ENCODE measurements around the gene MPP3. TPM values are rescaled to one million over a fixed set of nuclear protein-coding genes. Genes with fewer than 3 reads are reported as not detected.

MPP3 gene
- total RNA-seq, 3 donors from 2014 or later (not counting 1 experiment from before 2014, with no cell fraction given): not detected

GRCh38 chr17:43880420-43880991 is 47.6 kb upstream of the MPP3 start:
- 79% methylated on average over 20 of the region's 20 CpGs for WGBS (ENCODE audit: insufficient coverage)
- Mint-ChIP-seq H3K27me3 (ENCODE audit: low read depth in 2 of 2) (peaks cover 7 to 15% of the 10 kb centered on the region in 2 donors), H3K27ac (no peak overlapping the region), H3K4me1 (peaks cover 0 to 5% of the 10 kb centered on the region in 2 donors), H3K9me3 (no peaks in the 10 kb centered on the region), H3K4me3 (no peak overlapping the region), H3K36me3 (no peaks in the 10 kb centered on the region)
- H3K36me3 ChIP-seq (ENCODE audit: control insufficient read depth, insufficient read depth, low read length): no peaks in the 10 kb centered on the region
- DNase-seq: peak; percentile 23 to 67
- peak in 2 of 3 donors; percentile 42 to 53 for ATAC-seq
- intact Hi-C loops (cut with micrococcal nuclease): no loop called here
- TF ChIP-seq CTCF (IDR thresholded peaks at IDR 0.05): peak; percentile 48
- H3K9me3 ChIP-seq (ENCODE audit: control insufficient read depth, insufficient read depth, low read length): no peaks in the 10 kb centered on the region
- H3K27me3 ChIP-seq (ENCODE audit: control insufficient read depth, insufficient read depth, low read length): peaks cover 2% of the 10 kb centered on the region
- peaks cover 4% of the 10 kb centered on the region for H3K4me1 ChIP-seq (ENCODE audit: control insufficient read depth, insufficient read depth, low read length)
- H3K4me3 ChIP-seq (ENCODE audit: low read length): no peak overlapping the region
- H3K27ac ChIP-seq (ENCODE audit: low read length): no peak overlapping the region

- peaks cover 4% of the 10 kb centered on the region for H3K4me1 ChIP-seq (ENCODE audit: control insufficient read depth, insufficient read depth, low read length)
- intact Hi-C loops (cut with micrococcal nuclease): no loop called here
- Mint-ChIP-seq H3K27ac (no peak overlapping the region), H3K4me3 (no peak overlapping the region), H3K36me3 (no peaks in the 10 kb centered on the region), H3K9me3 (no peaks in the 10 kb centered on the region), H3K27me3 (ENCODE audit: low read depth in 2 of 2) (peaks cover 7 to 13% of the 10 kb centered on the region in 2 donors), H3K4me1 (peaks cover 0 to 5% of the 10 kb centered on the region in 2 donors)
- peaks cover 2% of the 10 kb centered on the region for H3K27me3 ChIP-seq (ENCODE audit: control insufficient read depth, insufficient read depth, low read length)
- H3K4me3 ChIP-seq (ENCODE audit: low read length): no peak overlapping the region
- ATAC-seq (no peak), DNase-seq (no peak)
- H3K36me3 ChIP-seq (ENCODE audit: control insufficient read depth, insufficient read depth, low read length): no peaks in the 10 kb centered on the region
- no peaks in the 10 kb centered on the region for H3K9me3 ChIP-seq (ENCODE audit: control insufficient read depth, insufficient read depth, low read length)
- 90% methylated on average over 20 of the region's 20 CpGs for WGBS (ENCODE audit: insufficient coverage)
- no peak for TF ChIP-seq CTCF (IDR thresholded peaks at IDR 0.05)
- H3K27ac ChIP-seq (ENCODE audit: low read length): no peak overlapping the region
Measured at GRCh38 chr17:43879723-43880419, 46.9 kb upstream of the MPP3 start.

GRCh38 chr17:43878260-43879175 is 45.6 kb upstream of the MPP3 start:
- H3K4me3 Mint-ChIP-seq: no peak overlapping the region
- no peaks in the 10 kb centered on the region for H3K36me3 Mint-ChIP-seq
- Histone ChIP-seq H3K4me1 (ENCODE audit: control insufficient read depth, insufficient read depth, low read length) (peaks cover 4% of the 10 kb centered on the region), H3K27me3 (ENCODE audit: control insufficient read depth, insufficient read depth, low read length) (no peaks in the 10 kb centered on the region), H3K36me3 (ENCODE audit: control insufficient read depth, insufficient read depth, low read length) (no peaks in the 10 kb centered on the region), H3K4me3 (ENCODE audit: low read length) (no peak overlapping the region), H3K9me3 (ENCODE audit: control insufficient read depth, insufficient read depth, low read length) (no peaks in the 10 kb centered on the region), H3K27ac (ENCODE audit: low read length) (no peak overlapping the region)
- TF ChIP-seq CTCF (IDR thresholded peaks at IDR 0.05): peak; percentile 91
- WGBS (ENCODE audit: insufficient coverage): 28% methylated on average over 13 of the region's 13 CpGs
- peak; percentile 57 to 78 for DNase-seq
- peaks cover 14 to 15% of the 10 kb centered on the region in 2 donors for H3K27me3 Mint-ChIP-seq (ENCODE audit: low read depth in 2 of 2)
- H3K27ac Mint-ChIP-seq: no peak overlapping the region
- peaks cover 0 to 5% of the 10 kb centered on the region in 2 donors for H3K4me1 Mint-ChIP-seq
- intact Hi-C loops (cut with micrococcal nuclease): no loop called here
- no peaks in the 10 kb centered on the region for H3K9me3 Mint-ChIP-seq
- ATAC-seq: peak; percentile 65 to 95 (median 93)
